CD4-positive, alpha-beta T cell treated with Interleukin-1 beta for 1 hour (primary cell): Measurements from ENCODE around the gene CCDC146.
"Not testable (repeated sequence)": the region's sequence is repeated elsewhere in the genome, so short reads cannot be mapped to it uniquely, and the experiment has no call there.

Experiments
- DNase-seq, 2 donors: peaks; one replicate each; pipeline ENCODE4 v3.0.0-alpha.2; 2020 to 2022

CCDC146 gene

DNA sequence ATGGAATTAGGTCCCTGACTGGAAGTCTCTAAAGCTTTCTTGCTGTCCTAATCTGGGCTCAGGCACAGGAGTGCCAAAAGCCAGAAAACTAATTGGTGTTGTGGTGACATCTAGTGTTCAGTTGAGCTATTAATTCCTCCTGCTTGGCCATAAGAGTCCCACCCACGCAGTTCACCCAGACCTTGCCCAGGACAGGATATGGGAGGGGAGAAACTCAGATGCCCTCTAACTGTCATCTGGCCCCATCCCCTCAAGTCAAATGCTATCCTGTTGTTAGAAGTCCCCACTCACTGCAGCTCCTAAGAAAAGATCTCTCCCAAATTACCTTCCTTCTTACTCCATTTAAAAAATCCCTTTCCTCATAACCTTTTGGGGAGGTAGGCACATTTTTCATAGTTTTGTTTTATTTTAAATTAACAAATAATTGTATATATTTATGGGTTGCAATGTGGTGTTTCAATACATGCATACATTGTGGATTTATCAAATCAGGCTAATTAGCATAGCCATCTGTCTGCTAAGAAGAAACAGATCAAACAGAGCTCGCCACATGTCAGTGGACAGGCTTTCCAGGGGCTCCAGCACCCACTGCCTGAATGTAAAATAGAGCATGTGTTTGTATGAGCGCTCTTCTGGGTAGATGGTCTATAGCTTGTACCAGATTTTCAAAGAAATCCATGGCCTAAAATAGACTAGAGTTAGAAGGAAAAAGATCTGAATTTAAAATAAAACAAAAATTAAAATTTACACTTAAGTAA is 209.7 kb downstream of the CCDC146 start:
- DNase-seq = peak; percentile 62 to 74

DNA sequence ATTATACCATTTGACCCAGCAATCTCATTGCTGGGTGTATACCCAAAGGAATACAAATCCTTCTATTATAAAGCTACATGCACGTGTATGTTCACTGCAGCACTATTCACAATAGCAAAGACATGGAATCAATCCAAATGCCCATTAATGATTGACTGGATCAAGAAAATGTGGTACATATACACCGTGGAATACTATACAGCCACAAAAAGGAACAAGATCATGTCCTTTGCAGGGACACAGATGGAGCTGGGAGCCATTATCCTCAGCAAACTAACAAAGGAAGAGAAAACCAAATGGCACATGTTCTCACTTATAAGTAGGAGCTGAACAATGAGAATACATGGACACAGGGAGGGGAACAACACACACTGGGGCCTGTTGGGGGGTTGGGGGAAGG is 211.6 kb downstream of the CCDC146 start:
- not testable (repeated sequence) for DNase-seq

DNA sequence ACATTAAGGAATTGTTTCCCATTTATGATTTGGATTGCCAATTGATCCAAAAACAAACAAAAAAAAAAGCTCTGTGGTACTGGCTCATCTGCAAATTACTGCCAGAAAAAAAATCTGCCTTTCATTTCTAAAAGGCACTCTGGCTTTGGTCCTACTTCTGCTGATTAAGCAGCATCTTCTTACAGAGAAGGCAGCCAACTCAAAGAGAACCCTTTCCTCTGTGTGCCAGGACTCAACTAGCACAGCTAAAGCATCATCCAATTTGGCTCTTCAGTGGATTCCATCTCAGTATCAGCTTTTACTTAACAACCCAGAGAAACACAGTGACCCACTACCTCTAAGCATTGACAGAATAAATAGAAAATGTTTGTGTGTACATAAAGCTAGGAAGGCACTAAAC is 213.2 kb downstream of the CCDC146 start:
- DNase-seq = no peak

DNA sequence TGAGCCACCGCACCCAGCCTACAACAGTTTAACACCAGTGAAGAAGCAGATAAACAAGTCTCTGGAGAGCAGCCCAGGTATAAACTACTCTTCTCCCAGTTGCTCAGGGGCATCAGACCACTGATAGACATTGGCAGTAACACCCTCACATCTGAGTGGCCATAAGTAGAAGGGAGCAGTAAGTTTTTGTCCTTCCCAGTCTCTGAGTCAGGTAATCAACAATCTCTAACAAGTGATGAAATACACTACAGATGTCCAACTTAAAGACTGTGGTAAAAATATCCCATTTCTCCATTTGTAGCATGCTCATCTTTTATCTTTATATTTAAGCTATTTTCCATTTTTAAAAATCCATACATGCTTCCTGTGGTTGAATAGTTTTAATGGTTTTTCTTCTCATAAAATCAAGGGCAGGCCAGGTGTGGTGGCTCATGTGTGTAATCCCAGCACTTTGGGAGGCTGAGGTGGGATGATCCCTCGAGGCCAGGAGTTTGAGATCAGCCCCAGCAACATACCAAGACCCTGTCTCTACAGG is 215.1 kb downstream of the CCDC146 start:
- DNase-seq = no peak

DNA sequence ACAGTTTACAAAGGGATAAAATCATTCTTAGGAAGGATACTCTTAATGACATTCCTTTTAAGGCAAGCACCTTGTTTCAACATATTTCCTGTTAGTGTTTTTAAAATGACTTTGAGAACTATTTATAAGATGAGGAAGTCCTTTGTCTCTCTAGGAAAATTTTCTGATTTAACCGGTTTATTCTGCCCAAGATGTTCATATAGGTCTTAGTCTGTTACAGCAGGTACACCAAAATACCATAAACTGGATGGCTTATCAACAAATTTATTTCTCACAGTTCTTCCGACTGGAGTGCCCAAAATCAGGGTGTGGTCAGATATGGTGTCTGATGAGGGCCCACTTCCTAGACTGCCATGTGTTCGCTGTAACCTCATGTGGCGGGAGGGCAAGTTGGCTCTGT is 215.8 kb downstream of the CCDC146 start:
- no peak for DNase-seq

DNA sequence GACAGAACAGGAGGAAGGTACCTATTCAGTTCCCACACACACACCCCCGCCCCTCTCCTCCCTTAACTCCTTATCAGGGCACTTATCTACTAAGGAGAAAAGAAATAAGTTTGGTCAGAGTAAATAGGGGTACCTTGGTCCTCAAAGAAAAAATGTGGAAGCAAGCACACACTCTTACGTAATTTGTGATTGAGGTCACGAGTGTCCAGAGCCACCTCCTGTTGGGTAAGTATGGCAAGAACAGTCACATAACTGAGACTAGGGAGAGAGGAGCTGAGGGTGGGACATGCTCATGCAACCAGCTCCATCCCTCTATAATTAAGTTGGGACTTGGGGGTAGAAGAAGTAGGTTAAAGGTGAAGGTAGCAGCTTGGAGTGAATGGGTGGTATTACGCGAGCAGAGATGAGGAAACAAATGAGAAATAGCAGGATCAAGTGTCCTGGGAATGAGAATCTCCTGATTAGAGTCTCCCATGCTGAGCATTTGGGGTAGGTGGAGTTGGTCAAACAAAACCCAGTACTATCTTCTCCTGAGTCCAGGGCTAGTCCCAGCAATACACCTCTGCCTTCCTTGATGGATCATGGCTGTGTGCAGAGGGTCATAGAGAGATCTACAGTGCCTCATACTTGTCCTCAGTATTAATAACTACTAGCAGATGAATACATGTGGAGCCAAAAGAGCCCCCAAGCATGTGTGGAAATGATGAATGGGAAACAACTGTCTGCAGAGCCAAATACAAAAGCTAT is 216.6 kb downstream of the CCDC146 start:
- peak in 1 of 2 donors; percentile 25 for DNase-seq

DNA sequence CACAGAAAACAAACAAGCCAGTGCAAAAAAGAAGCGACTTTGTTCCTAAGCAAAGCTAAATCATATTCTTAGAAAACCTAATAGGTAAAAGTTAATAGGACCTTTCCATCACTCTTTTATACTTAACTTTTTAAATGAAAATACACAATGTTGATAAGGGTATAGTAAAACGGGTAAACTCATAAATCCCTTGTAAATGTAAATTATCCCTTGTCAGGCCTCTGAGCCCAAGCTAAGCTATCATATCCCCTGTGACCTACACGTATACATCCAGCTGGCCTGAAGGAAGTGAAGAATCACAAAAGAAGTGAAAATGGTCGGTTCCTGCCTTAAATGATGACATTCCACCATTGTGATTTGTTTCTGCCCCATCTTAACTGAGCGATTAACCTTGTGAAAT is 217.3 kb downstream of the CCDC146 start:
- DNase-seq = no peak
